SK-N-MC (cell line): ENCODE measurements around the gene SHANK1.

Source experiments
- EZH2 ChIP-seq: fragments of 200-600 bp; sonication (generic); IDR thresholded peaks from one replicate; pipeline ENCODE4 v1.6.1; 2017; ENCODE audit warnings: antibody characterized with exemption
- POLR2AphosphoS5 ChIP-seq: IDR thresholded peaks from 2 replicates; pipeline ENCODE4 v1.6.1; 2012; ENCODE audit warnings: mild to moderate bottlenecking, low read depth, low read length, borderline replicate concordance

DNA sequence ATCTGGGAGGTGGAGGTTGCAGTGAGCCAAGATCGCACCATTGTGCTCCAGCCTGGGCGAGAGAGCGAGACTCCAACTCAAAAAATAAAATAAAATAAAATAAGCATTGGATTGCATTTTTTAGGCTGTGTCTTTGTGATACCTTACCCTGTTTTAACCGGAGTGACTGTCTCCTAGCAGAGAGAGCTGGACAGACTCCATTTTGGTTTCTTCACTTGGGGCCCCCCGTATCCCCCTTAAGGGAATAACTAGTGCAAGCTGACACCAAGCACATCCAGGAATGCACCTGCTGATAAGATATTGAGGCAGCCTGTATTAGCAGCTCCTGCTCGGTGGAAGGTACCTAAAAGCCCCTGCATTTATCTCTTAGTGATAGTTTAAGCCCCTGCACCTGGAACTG is 29.9 kb upstream of the SHANK1 start:
- TF ChIP-seq EZH2: no peak
- TF ChIP-seq POLR2AphosphoS5: no peak
